Skeletal muscle cell (primary cell): ENCODE data around the gene HACD1.

Source experiments
- DNase-seq: peaks from one replicate; pipeline ENCODE4 v3.0.0-alpha.2; 2010; ENCODE audit warnings: low read depth
- H3K4me3 ChIP-seq: 2 replicates; pipeline ENCODE4 v1.5.1; 2011; ENCODE audit warnings: low read depth, mild to moderate bottlenecking, control low read depth, low read length, moderate library complexity

Gene HACD1

GRCh38 chr10:17617031-17617911 is at the start of gene HACD1:
TSS of gene HACD1 (minus strand) at chr10:17617374. CDS start at chr10:17617339, 35 bp downstream.
- peak within 1 kb of the TSS; percentile 73 for H3K4me3 ChIP-seq
- DNase-seq: peak; percentile 14

- DNase-seq: peak; percentile 66
- no peak overlapping the region for H3K4me3 ChIP-seq
Observed at GRCh38 chr10:17665747-17666146, 48.6 kb upstream of the HACD1 start.

- no peak overlapping the region for H3K4me3 ChIP-seq
- DNase-seq: no peak
Observed at GRCh38 chr10:17663450-17663849, 46.3 kb upstream of the HACD1 start.

- no peak overlapping the region for H3K4me3 ChIP-seq
- DNase-seq: no peak
Observed at GRCh38 chr10:17662193-17663138, 45.3 kb upstream of the HACD1 start.

- no peak overlapping the region for H3K4me3 ChIP-seq
- DNase-seq: no peak
Observed at GRCh38 chr10:17661510-17661909, 44.3 kb upstream of the HACD1 start.

- no peak for DNase-seq
- no peak overlapping the region for H3K4me3 ChIP-seq
Observed at GRCh38 chr10:17660921-17661320, 43.7 kb upstream of the HACD1 start.

GRCh38 chr10:17659365-17659764 is 42.2 kb upstream of the HACD1 start:
- H3K4me3 ChIP-seq: no peak overlapping the region
- no peak for DNase-seq

- no peak overlapping the region for H3K4me3 ChIP-seq
- no peak for DNase-seq
Observed at GRCh38 chr10:17657103-17657500, 39.9 kb upstream of the HACD1 start.

- H3K4me3 ChIP-seq: no peak overlapping the region
- no peak for DNase-seq
Observed at GRCh38 chr10:17655567-17656146, 38.5 kb upstream of the HACD1 start.

- no peak for DNase-seq
- no peak overlapping the region for H3K4me3 ChIP-seq
Observed at GRCh38 chr10:17655009-17655408, 37.8 kb upstream of the HACD1 start.

- no peak for DNase-seq
- H3K4me3 ChIP-seq: no peak overlapping the region
Observed at GRCh38 chr10:17652585-17652984, 35.4 kb upstream of the HACD1 start.

GRCh38 chr10:17651896-17652295 is 34.7 kb upstream of the HACD1 start:
- DNase-seq: no peak
- H3K4me3 ChIP-seq: no peak overlapping the region

GRCh38 chr10:17650416-17650815 is 33.2 kb upstream of the HACD1 start:
- no peak overlapping the region for H3K4me3 ChIP-seq

GRCh38 chr10:17649836-17650235 is 32.7 kb upstream of the HACD1 start:
- no peak overlapping the region for H3K4me3 ChIP-seq
- DNase-seq: no peak

More at GRCh38 chr10:17650416-17650815, 33.2 kb upstream of the HACD1 start:
- DNase-seq: no peak

- DNase-seq: no peak
- H3K4me3 ChIP-seq: no peak overlapping the region
Observed at GRCh38 chr10:17649052-17649451, 31.9 kb upstream of the HACD1 start.

GRCh38 chr10:17648243-17649035 is 31.3 kb upstream of the HACD1 start:
- no peak overlapping the region for H3K4me3 ChIP-seq
- no peak for DNase-seq

- no peak overlapping the region for H3K4me3 ChIP-seq
- no peak for DNase-seq
Observed at GRCh38 chr10:17647326-17647725, 30.2 kb upstream of the HACD1 start.

GRCh38 chr10:17645621-17646345 is 28.6 kb upstream of the HACD1 start:
- peak overlapping the region; percentile 89 for H3K4me3 ChIP-seq
- no peak for DNase-seq
